CD4-positive, alpha-beta T cell treated with Interferon gamma for 1 hour (primary cell): ENCODE results near the gene NDST3.
"Not testable (repeated sequence)": the region's sequence is repeated elsewhere in the genome, so short reads cannot be mapped to it uniquely, and the experiment has no call there.

Experiments used
- DNase-seq: peaks from one replicate; pipeline ENCODE4 v3.0.0-alpha.2; 2020

Gene NDST3

DNA sequence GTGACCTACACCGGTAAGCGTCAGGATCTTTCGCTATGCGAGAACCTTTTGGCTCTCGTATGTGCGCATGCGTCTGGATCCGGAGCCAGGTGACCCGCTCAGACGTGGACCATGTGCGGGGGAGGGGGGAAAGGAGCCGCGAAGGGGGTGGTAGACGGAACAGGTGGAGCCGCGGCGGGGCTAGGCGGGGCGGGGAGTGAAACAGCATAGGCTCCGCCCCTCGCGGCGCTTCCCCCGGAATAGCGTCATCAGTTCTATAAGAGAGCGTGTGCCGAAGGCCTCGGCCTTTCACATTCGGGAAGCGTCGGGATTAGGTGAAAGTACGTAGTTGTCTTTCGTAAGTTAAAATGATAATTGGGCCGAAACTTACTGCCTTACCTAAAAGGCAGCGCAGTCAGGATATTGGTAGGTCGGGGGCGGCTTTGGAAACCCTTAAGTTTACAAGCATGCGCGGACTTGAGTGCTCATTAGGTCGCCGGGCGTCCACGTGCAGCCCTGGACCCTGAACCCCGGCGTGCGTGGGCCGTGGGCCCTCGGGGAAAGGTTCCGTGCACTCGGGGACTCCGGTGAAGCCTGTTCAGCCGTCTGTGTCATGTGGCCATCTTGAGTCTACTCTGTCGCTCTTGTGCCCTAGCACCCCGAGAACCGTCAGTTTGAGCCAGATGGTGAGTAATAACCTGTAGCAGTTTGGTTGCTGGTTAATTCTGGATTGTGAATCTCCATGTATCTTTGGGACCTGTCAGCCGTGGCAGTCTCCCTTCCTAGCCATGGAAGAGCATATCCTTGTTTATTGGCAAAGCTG, 244.4 kb downstream of the NDST3 start:
- peak; percentile 99 for DNase-seq

DNA sequence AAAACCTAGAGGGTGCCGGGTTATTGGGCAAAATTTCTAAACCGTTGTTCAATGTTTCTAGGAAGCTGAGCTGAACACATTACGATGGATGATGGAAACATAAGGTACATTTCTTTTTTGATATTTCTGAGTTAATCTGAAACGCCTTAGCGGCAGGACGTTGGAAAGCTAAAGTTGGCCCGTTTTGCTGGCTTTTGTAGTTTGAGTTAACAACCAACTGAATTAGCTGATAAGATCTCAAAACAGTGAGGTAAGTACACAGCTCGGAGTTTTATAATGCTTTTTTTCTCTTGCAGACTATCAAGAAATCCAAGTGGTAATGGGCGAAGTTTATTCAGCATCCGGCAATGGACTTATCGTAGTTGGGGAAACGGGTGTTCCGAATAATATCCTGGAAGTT, 245.0 kb downstream of the NDST3 start:
- no peak for DNase-seq

DNA sequence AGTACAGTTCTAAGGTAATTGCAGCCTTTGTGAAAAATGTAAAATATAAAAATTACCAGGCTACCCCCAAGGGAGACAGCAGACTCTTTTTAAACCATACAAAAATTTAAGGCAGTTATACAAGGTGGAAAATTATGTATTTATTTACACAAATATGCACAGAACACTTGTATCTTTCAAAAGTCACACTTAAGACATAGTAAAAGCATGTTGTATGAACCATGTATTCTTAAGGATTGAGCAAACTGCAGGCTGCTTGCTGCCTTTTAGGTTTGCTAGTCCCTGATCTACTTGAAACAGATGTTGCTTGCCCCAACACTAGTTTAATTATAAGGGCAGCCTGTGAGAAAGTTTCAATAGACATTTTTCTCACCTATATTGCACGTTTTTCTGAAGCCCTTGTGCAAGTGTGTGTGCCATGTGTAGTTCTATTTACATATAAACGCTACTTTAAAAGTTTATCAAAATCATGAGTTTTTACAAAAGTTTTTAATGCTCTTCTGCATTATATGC, 245.7 kb downstream of the NDST3 start:
- no peak for DNase-seq

DNA sequence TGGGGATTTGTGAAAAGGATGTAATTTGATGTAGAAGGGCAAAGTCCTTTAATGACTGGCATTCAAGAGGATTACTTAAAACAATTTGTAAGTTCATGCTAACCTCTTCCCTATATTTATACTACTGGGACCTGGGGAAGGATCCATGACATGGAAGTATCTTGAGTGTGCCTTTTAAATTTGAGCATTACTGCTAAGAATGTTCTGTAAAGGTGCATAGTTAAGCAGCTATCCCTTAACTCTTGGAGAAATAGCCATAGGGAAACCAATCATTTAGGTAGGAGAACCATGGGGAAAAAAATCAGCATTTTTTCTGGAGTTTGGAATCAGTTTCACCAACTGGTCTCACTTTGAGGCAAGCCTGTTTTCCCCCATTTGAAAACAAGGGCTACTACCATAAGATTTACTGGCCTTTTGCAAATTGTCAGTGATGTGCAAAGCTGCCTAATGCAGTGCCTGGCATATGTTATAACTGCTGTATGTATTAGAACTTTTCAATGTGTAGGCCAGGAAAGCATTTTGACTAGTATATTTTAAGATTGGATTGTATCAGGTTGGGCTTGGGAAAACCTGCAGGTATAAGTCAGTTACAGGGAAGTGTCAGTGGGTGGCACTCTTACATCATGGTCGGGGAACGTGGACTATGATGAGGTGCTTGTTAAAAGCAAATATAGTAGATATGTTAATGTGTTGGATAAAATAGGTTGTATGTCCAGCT, 246.4 kb downstream of the NDST3 start:
- DNase-seq: peak; percentile 37

DNA sequence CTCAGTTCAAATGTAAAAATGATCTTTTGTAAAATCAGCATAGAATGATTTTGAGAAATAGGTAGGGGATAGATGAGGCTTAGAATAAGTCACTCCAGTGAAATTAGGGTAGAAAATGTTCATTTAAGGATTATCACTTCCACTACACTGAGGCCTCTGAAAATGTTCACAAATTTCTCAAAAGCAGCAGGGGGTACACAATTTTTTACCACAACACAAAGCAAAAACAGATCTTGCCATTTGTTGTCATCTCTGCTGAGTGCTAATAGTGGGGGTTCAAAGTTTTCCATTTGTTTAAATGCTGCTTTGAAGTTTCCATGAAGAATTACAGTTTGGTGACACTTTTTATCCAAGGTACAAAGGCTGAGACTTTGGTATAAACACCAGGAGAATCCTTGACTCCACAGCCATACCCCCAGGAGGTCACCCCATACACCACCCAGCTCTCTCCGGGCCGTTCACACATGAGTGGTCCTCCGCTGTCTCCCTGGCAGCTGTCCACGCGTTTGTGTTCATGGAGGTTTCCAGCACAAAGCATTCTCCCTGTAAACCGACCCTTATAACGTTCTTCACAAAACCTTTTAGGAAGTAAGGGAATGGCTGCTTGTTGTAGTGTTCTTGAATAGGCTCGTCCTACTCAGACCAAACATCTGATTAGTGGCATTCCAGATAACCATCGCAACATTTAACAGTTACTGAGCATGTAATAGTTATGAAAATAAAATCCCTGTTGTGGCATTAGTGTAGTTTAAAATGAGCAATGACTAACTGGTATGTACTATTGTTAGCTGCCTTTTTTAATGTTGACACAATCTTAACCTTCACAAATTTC, 247.5 kb downstream of the NDST3 start:
- no peak for DNase-seq

DNA sequence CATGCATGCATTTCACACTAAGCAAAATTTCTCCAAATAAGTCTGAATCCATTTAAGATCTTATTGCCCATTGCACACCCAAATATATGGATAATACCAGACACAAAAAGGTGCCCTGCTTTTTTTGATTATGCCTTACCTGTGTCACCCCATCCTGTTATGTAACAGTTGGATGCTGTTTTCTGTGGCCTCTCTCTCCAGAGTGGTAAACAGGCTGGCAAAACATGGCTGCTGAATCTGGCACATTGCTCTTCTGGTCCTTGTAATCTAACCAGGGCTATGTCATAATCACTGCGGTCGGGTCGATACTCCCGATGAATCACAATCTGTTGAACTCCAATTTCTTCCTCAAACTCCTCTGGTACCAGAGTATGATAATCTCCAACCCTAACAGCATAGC, 248.4 kb downstream of the NDST3 start:
- DNase-seq: no peak

DNA sequence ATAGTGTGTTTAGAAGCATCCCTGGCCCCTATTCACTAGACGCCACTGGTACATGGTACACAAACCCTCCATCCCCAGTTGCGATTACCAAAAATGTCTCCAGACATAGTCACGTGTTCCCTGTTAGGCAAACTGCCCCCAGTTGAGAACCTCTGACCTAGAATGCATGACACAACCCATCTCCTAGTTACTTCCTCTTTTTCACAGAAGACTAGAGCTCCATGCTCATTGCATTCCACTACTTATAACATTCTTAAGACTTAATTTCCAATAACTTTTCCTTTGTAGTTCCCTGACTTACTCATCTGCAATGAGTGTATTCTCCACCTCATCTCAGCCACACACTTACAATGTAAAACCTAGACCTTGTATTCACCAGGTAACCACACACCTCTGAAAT, 249.9 kb downstream of the NDST3 start:
- DNase-seq: no peak

DNA sequence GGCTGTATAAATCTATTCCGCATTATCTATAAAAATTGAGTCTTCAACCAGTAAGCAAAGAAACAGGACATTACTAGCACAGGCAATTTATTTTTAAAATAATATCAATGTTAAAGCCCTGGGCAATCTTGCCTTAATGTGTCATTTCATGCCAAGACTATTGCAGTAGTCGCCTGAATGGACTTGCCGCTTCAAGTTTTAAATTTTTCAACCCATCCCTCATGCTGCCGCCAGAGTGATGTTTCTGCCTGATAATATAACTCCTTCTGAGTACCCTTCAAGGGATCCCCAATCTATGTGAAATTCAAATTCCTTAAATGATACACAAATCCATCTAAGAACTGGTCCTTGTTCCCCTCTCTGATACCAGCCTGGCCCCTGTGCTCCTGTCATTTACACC, 251.6 kb downstream of the NDST3 start:
- DNase-seq: no peak

DNA sequence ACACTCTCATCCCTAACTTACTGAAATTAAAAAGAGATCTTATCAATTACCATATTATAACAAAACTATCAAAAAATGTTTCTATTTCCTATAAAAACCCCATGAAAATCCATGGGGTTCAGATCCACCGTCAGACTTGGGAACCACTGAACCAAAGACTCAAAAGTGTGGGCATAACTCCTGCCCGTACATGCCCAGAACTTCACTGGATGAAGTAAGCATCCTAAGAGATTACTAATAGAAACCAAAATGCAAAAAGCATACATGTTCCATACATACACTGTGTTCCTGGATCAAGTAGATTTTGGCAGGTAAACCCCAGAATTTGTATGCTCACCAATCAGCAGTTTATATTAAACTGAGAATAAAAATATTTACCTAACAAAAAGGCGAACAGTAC, 252.4 kb downstream of the NDST3 start:
- DNase-seq: no peak

DNA sequence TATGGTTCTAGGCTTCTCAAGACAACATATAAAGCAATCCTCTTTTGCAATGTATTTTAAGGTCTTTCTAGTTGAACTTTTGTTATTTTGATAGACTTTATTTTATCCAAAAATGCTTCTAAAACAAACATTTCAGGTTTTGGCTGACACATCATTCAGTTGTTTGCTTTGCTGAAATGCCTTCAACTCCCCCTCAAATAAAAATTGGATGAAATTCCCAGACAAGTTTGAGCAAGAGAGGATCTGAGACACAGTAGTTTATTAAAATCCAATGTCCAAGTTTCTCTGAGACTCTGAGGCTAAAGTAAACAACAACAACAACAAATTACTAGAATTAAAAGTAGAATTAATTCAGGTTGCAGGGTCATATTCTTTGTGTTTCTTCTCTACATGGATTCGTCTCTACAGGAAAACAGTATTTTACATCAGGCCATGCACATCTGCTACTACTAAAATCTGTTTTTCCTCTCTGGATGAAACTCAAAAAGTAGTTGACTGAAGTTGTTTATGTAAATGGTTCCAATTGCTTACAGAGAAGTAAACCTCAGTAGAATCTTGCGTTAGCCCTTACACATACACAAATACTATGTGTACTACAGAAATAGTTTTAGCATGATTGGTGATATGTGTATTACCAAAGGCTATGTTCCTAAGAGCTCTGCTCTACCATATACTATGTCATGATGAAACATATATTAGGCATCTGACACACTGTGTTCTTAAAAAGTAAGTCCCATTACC, 253.6 kb downstream of the NDST3 start:
- no peak for DNase-seq

DNA sequence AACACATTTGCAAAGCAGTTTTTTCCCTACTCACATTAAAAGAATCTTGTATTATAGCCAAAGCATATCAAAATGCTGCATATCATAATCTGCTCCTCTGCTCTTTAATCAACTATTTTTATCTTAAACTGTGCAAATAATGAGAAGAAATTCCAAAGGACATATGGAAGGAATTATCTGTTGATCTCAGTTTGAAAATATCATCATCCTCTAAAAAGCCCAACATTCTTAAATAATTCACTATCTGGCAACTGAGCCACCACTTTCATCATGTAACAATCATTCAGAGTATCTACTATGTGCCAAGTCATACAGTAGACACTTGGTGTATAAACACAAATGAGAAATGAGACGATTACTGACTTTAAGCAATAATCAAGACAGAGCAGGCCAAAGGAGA, 255.5 kb downstream of the NDST3 start:
- DNase-seq: no peak

DNA sequence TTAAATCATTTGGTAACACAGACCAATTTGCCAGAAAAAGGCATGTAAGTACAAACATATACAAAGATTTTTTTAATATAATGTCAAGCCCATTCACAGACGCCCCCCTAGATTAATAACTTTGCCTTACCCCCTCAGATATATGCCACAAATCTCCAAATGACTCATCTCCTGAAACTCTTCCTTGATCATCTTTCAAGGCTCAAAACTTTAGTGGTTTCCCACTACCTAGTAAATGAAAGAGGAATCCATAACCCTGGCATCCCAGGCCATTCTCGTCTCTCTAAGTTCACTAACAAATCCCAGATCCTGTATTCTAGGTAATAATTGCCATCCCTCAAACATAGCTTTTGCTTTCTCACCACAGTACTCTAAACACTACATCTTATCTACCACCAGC, 256.7 kb downstream of the NDST3 start:
- no peak for DNase-seq

DNA sequence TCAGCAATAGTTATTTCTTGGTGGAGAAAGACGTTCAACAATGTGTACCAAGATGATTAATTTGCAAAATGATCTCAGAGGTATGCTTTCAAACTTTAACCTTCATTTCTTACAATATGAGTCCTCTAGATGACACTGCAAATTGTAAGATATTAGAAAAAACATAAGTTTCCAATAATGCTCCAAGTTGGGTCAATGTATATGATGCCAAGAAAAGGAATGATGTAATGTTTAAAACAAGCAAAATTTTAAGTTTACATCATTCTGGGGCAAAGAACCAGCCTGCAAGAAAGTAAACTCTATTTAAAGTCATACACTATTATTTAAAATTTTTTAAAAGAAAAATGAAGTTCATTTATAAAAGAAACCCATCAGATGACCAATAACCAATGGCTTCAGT, 262.4 kb downstream of the NDST3 start:
- DNase-seq: no peak

DNA sequence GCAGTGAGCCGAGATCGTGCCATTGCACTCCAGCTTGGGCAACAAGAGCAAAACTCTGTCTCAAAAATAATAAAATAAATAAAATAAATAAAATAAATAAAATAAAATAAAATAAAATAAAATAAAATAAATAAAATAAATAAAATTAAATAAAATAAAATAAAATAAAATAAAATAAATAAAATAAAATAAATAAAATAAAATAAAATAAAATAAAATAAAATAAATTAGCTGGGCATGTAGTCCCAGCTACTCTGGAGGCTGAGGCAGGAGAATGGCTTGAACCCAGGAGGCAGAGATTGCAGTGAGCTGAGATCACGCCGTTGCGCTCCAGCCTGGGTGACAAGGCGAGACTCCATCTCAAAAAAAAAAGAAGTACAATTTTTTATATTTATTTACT, 265.3 kb downstream of the NDST3 start:
- DNase-seq: not testable (repeated sequence)

DNA sequence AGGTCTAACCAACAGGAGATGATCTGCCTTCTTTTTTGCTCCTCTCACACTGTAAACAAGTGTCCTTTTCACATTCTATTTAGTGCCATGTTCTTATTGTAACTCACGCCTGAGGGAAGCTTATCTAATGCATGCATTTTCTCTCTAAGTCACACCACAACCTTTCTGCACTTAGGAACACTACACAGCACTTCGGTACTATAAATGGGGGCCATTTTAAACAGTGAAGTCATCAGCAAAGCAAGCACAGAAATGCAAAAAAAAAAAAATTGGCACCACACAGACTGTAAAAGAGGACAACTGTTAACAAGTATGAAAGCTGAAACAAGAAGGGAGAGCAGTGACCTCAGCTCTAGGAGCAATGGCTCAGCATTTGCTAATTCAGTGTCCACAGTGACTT, 273.4 kb downstream of the NDST3 start:
- DNase-seq: no peak
